Panc1 (cell line): ENCODE results near the gene KDM1A.

Experiments used
- CTCF ChIP-seq: fragments of 450-650 bp; IDR thresholded peaks from 2 replicates; pipeline ENCODE4 v1.5.1; 2017; ENCODE audit warnings: mild to moderate bottlenecking
- POLR2AphosphoS5 ChIP-seq: IDR thresholded peaks from 2 replicates; pipeline ENCODE4 v1.6.1; 2012; ENCODE audit warnings: mild to moderate bottlenecking, low read depth, low read length, moderate library complexity
- REST ChIP-seq, 2 experiments: IDR thresholded peaks; 2 replicates each; pipeline ENCODE4 v1.6.1; 2011 to 2012; ENCODE audit warnings: low read depth in 2 of 2, control low read depth in 1 of 2, low read length in 1 of 2, mild to moderate bottlenecking in 1 of 2, moderate library complexity in 1 of 2; ENCODE audit not compliant: insufficient read depth in 1 of 2
- SIN3A ChIP-seq: IDR thresholded peaks from 2 replicates; pipeline ENCODE4 v1.6.1; 2012; ENCODE audit warnings: low read depth, mild to moderate bottlenecking, low read length, moderate library complexity, borderline replicate concordance; ENCODE audit not compliant: insufficient read depth
- TCF7L2 ChIP-seq: IDR thresholded peaks from 2 replicates; pipeline ENCODE4 v1.6.1; 2011; ENCODE audit warnings: mild to moderate bottlenecking, low read depth, low read length, inconsistent platforms

- no peak for TF ChIP-seq CTCF
- no peak for TF ChIP-seq TCF7L2
- no peak for TF ChIP-seq POLR2AphosphoS5
- TF ChIP-seq SIN3A, result no peak
- TF ChIP-seq REST (IDR thresholded peaks at IDR 0.05; ENCODE audit: insufficient read depth in 1 of 2, low read depth in 2 of 2, low read length in 1 of 2), result no peak
These were observed 16.7 kb downstream of the KDM1A start for GRCh38 chr1:23035823-23036452.
